Astrocyte (in vitro differentiated cells and primary cell): Measurements from ENCODE around the gene AK8. TPM values are rescaled to one million over a fixed set of nuclear protein-coding genes. Genes with fewer than 3 reads are reported as not detected.

Experiments used
- DNase-seq: peaks from one replicate; pipeline ENCODE4 v3.0.0-alpha.2; 2010; ENCODE audit warnings: low read depth
- FAIRE-seq: peaks from 2 replicates; lab custom pipeline; 2011; peaks lifted over from hg19 to GRCh38; lab: Jason Lieb, UNC
- H2AFZ ChIP-seq: 2 replicates; pipeline ENCODE4 v1.6.0; 2012; ENCODE audit warnings: low read depth, low read length, inconsistent platforms
- H3K27ac ChIP-seq: 2 replicates; pipeline ENCODE4 v1.5.1; 2011; ENCODE audit warnings: low read depth, low read length, inconsistent platforms
- H3K27me3 ChIP-seq: 2 replicates; pipeline ENCODE4 v1.6.0; 2011; ENCODE audit warnings: low read length, inconsistent platforms; ENCODE audit not compliant: insufficient read depth
- H3K36me3 ChIP-seq: 2 replicates; pipeline ENCODE4 v1.5.1; 2011; ENCODE audit warnings: low read length, inconsistent platforms; ENCODE audit not compliant: insufficient read depth
- H3K4me1 ChIP-seq: 2 replicates; pipeline ENCODE4 v1.5.1; 2011; ENCODE audit warnings: low read length, inconsistent platforms; ENCODE audit not compliant: insufficient read depth
- H3K4me2 ChIP-seq: 2 replicates; pipeline ENCODE4 v1.6.0; 2012; ENCODE audit warnings: low read length, inconsistent platforms
- H3K4me3 ChIP-seq: 2 replicates; pipeline ENCODE4 v1.5.1; 2011; ENCODE audit warnings: low read depth, mild to moderate bottlenecking, low read length, inconsistent platforms; ENCODE audit not compliant: insufficient read depth
- H3K79me2 ChIP-seq: 2 replicates; pipeline ENCODE4 v1.6.0; 2012; ENCODE audit warnings: mild to moderate bottlenecking, low read length, inconsistent platforms; ENCODE audit not compliant: insufficient read depth
- H3K9ac ChIP-seq: 2 replicates; pipeline ENCODE4 v1.6.0; 2012; ENCODE audit warnings: mild to moderate bottlenecking, low read length, inconsistent platforms
- H3K9me3 ChIP-seq: 2 replicates; pipeline ENCODE4 v1.5.1; 2012; ENCODE audit warnings: low read depth, mild to moderate bottlenecking, low read length, inconsistent platforms; ENCODE audit not compliant: insufficient read depth
- H4K20me1 ChIP-seq: 2 replicates; pipeline ENCODE4 v1.6.0; 2012; ENCODE audit warnings: low read length, inconsistent platforms; ENCODE audit not compliant: insufficient read depth
- H3K27ac Mint-ChIP-seq: one replicate; pipeline ENCODE4 v1.8.0; 2021; ENCODE audit warnings: mild to moderate bottlenecking, mixed read lengths; ENCODE audit not compliant: unreplicated experiment
- H3K27me3 Mint-ChIP-seq: one replicate; pipeline ENCODE4 v1.8.0; 2021; ENCODE audit warnings: low read depth, mixed read lengths; ENCODE audit not compliant: unreplicated experiment
- H3K36me3 Mint-ChIP-seq: one replicate; pipeline ENCODE4 v1.8.0; 2021; ENCODE audit warnings: low read depth, mixed read lengths; ENCODE audit not compliant: unreplicated experiment
- H3K4me1 Mint-ChIP-seq: one replicate; pipeline ENCODE4 v1.8.0; 2021; ENCODE audit warnings: low read depth, mixed read lengths; ENCODE audit not compliant: unreplicated experiment
- H3K4me3 Mint-ChIP-seq: one replicate; pipeline ENCODE4 v1.8.0; 2021; ENCODE audit warnings: mild to moderate bottlenecking, moderate library complexity, mixed read lengths; ENCODE audit not compliant: unreplicated experiment
- H3K9me3 Mint-ChIP-seq: one replicate; pipeline ENCODE4 v1.8.0; 2021; ENCODE audit warnings: mild to moderate bottlenecking, mixed read lengths; ENCODE audit not compliant: unreplicated experiment
- EZH2 ChIP-seq: IDR thresholded peaks from 2 replicates; pipeline ENCODE4 v1.6.1; 2012; ENCODE audit warnings: mild to moderate bottlenecking, low read length, inconsistent platforms; ENCODE audit not compliant: insufficient read depth
- total RNA-seq: library from RNA; stranded (reverse); gene quantifications from 2 replicates; pipeline ENCODE4 v1.2.1, GENCODE V29; 2021
- TF ChIP-seq, protein P1 (sequence below): IDR thresholded peaks from 2 replicates; pipeline ENCODE4 v1.5.1; 2011; ENCODE audit warnings: low read depth, mild to moderate bottlenecking, inconsistent platforms, low read length, moderate library complexity; ENCODE audit not compliant: insufficient read depth

AK8 gene
- total RNA-seq, 1 donor from 2014 or later = 0.27 TPM

DNA sequence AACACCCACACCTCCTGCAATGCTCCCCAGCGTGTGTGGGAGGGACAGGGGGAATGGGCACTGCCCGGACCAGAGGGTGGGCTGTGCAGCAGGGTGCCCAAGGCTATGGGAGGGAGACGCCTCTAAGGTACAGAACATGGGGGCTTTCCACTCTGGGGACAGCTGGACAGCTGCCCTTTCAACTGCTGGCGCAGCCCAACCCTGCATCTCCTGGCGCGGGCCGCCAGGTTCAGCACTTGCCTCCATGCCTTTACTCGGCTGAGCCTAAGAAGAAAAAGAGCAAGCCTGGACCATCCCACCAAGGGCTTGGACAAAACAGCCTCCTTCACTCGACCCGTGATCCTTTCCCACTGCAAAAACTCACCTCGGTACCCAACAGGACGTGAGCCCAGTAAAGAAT lies 15.0 kb downstream of the AK8 start:
- no peaks in the 10 kb centered on the region for H3K4me1 ChIP-seq
- Mint-ChIP-seq H3K36me3 (peaks cover 1% of the 10 kb centered on the region), H3K4me3 (no peak overlapping the region), H3K27ac (no peak overlapping the region), H3K27me3 (peaks cover 48% of the 10 kb centered on the region), H3K4me1 (no peaks in the 10 kb centered on the region), H3K9me3 (no peaks in the 10 kb centered on the region)
- peaks cover 14% of the 10 kb centered on the region for H3K27me3 ChIP-seq
- no peak overlapping the region for H3K27ac ChIP-seq
- H3K9me3 ChIP-seq = no peaks in the 10 kb centered on the region
- no peak for FAIRE-seq
- no peak overlapping the region for H3K9ac ChIP-seq
- no peaks in the 10 kb centered on the region for H3K36me3 ChIP-seq
- H3K79me2 ChIP-seq = no peaks in the 10 kb centered on the region
- no peak overlapping the region for H3K4me2 ChIP-seq
- H3K4me3 ChIP-seq = no peak overlapping the region
- DNase-seq = no peak
- no peaks in the 10 kb centered on the region for H4K20me1 ChIP-seq
- no peak for TF ChIP-seq EZH2
- TF ChIP-seq, protein P1, sequence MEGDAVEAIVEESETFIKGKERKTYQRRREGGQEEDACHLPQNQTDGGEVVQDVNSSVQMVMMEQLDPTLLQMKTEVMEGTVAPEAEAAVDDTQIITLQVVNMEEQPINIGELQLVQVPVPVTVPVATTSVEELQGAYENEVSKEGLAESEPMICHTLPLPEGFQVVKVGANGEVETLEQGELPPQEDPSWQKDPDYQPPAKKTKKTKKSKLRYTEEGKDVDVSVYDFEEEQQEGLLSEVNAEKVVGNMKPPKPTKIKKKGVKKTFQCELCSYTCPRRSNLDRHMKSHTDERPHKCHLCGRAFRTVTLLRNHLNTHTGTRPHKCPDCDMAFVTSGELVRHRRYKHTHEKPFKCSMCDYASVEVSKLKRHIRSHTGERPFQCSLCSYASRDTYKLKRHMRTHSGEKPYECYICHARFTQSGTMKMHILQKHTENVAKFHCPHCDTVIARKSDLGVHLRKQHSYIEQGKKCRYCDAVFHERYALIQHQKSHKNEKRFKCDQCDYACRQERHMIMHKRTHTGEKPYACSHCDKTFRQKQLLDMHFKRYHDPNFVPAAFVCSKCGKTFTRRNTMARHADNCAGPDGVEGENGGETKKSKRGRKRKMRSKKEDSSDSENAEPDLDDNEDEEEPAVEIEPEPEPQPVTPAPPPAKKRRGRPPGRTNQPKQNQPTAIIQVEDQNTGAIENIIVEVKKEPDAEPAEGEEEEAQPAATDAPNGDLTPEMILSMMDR = no peak
- no peak overlapping the region for H2AFZ ChIP-seq

DNA sequence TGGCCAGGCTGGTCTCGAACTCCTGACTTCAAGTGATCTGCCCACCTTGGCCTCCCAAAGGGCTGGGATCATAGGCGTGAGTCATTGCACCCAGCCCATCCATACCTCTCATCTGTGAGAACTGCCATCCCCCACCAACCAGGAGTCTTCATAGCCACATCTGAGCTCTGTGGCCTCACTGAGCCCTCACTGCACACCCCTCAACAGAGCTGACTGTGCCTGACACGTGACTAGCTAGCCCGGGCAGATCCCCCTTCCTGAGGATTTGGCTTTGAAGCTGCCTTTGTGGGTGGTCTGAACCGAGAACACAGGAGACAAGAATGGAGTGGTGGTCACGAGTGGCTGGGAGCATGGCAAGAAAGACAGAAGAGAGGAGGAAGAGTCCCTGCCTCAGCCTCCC lies 15.6 kb downstream of the AK8 start:
- Histone ChIP-seq H3K9me3 (no peaks in the 10 kb centered on the region), H3K36me3 (no peaks in the 10 kb centered on the region), H3K4me1 (peaks cover 4% of the 10 kb centered on the region), H3K79me2 (no peaks in the 10 kb centered on the region), H3K4me2 (no peak overlapping the region), H3K27ac (no peak overlapping the region), H3K27me3 (peaks cover 14% of the 10 kb centered on the region), H3K4me3 (no peak overlapping the region), H2AFZ (peak overlapping the region; percentile 47), H3K9ac (no peak overlapping the region), H4K20me1 (no peaks in the 10 kb centered on the region)
- no peak for FAIRE-seq
- Mint-ChIP-seq H3K4me1 (no peaks in the 10 kb centered on the region), H3K9me3 (no peaks in the 10 kb centered on the region), H3K27ac (no peak overlapping the region), H3K4me3 (no peak overlapping the region), H3K27me3 (peaks cover 45% of the 10 kb centered on the region), H3K36me3 (peaks cover 1% of the 10 kb centered on the region)
- no peak for DNase-seq
- TF ChIP-seq EZH2 = no peak
- TF ChIP-seq, protein P1 = no peak

DNA sequence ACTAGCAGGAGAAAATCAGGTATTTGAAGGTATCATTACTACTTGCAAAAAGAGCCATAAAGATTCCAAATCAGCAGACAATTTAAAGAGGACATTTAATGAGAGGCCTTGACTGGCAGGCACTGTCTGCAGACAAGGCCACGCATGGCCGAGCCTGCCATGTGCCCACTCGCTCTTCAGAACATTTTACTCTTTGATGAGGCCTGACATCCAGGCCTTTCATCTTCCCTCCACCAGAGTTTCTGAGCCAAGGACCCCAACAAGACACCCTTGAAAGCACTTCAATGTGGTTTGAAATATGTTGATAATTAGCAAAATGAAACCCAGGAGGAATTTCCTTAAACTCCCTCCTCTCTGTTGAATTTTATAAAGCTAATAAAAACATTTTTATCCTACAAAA lies 16.4 kb downstream of the AK8 start:
- no peak overlapping the region for H3K27ac Mint-ChIP-seq
- H3K4me1 ChIP-seq = peaks cover 4% of the 10 kb centered on the region
- H3K4me3 ChIP-seq = no peak overlapping the region
- H3K27me3 Mint-ChIP-seq = peaks cover 48% of the 10 kb centered on the region
- peaks cover 1% of the 10 kb centered on the region for H3K4me1 Mint-ChIP-seq
- no peaks in the 10 kb centered on the region for H3K79me2 ChIP-seq
- peaks cover 1% of the 10 kb centered on the region for H3K36me3 Mint-ChIP-seq
- peaks cover 14% of the 10 kb centered on the region for H3K27me3 ChIP-seq
- no peak overlapping the region for H3K27ac ChIP-seq
- no peak for TF ChIP-seq EZH2
- TF ChIP-seq, protein P1 = no peak
- H3K9ac ChIP-seq = no peak overlapping the region
- no peak overlapping the region for H3K4me3 Mint-ChIP-seq
- no peak overlapping the region for H3K4me2 ChIP-seq
- no peaks in the 10 kb centered on the region for H3K9me3 ChIP-seq
- DNase-seq = no peak
- H2AFZ ChIP-seq = no peak overlapping the region
- FAIRE-seq = no peak
- no peaks in the 10 kb centered on the region for H4K20me1 ChIP-seq
- H3K9me3 Mint-ChIP-seq = no peaks in the 10 kb centered on the region
- H3K36me3 ChIP-seq = no peaks in the 10 kb centered on the region
